GM21367 (cell line): ENCODE measurements around the gene TMEM178B.
"Not testable (repeated sequence)": the region's sequence is repeated elsewhere in the genome, so short reads cannot be mapped to it uniquely, and the experiment has no call there.

Source experiments
- ATAC-seq: cut with Tn5 transposase; IDR thresholded peaks from one replicate; pipeline ENCODE4 v1.9.1; 2021; ENCODE audit not compliant: unreplicated experiment

TMEM178B gene

DNA sequence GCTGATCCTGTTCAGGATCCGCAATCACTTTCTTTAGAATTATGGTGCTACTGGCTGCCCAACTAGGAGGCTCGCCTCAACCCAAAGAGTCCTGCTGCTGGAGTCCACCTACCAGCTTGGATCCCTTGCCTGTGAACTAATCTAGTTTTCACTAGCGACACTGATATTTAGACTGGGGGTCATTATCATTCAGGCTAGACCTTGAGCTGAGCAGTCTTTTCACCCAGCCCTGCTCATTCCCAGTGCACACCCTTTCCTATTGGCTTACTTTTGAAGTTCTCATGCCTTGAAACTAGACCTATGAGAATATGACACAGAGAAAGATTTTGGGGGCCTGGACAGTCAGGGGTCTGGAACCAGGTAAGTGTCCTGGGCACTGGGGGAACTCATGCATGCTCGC lies 107.9 kb downstream of the TMEM178B start:
- no peak for ATAC-seq

DNA sequence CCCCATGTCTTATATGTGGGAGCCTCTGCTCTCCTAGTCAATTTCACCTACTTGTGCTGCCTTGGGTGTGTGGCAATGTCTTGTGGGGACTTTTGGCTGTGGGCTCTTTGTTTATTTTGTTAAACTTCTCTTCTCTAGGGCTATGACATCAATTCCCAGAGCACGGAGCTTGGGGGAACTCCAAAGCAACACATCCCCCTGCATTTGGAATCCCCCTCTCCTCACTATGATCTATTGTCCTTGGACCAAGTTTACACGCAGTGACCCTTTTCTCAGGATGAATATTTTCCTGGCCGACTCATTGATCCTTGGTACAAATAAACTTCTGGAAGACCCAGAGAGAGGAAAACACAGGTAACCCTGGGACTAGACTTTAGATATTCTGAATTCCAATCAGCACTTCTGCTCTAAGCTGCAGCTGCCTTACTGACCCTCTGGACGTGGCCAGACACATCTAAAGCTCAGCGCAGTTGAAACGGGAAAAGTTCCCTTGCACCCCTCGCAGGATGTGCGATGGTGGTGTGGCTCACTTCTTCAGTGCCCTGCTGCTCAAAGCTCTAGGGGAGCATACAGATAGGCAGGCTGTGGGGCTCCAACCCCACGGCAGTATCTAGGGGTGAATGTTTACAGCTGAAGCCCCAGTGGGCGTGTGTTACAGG lies 110.8 kb downstream of the TMEM178B start:
- no peak for ATAC-seq

- ATAC-seq, result no peak
Observed at GRCh38 chr7:141185369-141185967, 111.6 kb downstream of the TMEM178B start.

GRCh38 chr7:141189231-141189630 lies 115.4 kb downstream of the TMEM178B start:
- no peak for ATAC-seq

DNA sequence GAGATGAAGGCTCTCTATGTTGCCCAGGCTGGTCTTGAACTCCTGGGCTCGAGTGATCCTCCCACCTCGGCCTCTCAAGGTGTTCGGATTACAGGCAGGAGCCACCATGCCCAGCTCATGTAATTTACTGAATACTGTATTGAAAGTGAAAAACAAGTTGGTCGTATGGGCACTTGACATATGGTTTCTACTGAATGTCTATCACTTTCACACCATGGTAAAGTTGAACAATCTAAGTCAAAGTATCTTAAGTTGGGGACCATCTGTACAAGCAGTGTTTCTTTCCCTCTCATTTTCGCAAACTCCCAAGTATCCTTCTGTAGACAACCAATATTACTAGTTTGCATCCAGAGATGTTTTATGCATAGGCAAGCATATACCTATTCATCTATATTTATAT lies 116.6 kb downstream of the TMEM178B start:
- ATAC-seq, result peak; percentile 42

DNA sequence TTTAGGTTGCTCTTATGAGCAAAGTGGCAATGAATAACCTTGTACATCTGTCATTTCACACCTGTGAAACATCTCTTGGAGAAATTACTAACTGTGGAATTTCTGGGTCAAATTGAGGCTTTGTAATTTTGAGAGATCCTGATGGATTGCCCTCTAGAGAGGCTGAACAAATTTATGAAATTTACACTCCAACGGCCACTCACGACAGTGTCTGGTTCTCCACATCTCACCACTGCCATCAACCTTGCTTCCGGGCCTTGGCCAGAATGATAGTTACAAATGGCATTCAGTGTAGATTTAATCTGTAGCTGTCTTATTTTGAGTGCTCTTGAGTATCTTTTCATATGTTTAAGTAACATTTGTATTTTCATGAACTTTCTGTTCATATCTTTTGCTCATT lies 117.4 kb downstream of the TMEM178B start:
- ATAC-seq, result no peak

- ATAC-seq, result no peak
Observed at GRCh38 chr7:141193066-141193465, 119.2 kb downstream of the TMEM178B start.

DNA sequence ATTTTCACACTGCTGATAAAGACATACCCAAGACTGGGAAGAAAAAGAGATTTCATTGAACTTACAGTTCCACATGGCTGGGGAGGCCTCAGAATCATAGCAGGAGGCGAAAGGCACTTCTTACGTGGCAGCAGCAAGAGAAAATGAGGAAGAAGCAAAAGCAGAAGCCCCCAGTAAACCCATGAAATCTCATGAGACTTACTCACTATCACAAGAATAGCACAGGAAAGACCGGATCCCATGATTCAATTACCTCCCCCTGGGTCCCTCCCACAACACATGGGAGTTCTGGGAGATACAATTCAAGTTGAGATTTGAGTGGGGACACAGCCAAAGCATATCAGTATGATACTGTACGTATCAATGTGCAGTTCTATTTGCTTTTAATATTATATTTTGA lies 121.9 kb downstream of the TMEM178B start:
- not testable (repeated sequence) for ATAC-seq

DNA sequence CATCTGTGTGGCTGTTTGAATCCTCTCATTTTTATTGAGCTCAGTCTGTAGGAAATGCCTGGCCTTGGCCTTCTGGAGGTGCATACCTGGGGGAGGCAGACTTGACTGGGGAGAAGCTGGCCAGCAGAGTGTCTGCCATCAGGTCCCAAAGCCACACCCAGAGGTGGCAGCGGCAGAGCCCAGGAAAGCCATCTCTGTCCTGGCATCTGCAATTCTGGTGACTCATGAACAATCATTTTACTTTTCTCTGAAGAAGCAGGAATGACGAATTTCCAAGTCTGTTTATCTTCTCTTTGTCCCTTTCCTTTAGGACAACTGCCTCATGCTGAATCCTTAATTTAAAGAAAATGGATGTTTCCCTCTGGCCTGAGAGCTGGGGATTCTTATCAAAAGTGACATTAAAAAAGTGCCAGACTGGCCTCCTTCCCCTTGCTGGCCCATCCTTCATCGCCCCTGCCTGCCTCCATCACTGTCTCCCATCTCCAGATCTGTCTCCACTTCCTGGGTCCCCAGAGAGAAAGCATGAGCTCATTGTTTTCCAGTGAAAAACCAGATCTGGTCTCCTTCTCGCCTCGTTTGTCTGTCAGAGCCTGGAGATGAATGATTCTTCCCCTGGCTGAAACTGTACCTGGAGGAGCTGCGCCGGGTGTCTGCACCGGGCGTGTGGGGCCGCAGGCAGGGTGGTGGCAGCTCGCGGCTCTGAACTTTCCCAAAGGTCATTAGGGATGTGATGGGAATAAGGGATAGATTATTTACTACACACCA lies 124.5 kb downstream of the TMEM178B start:
- no peak for ATAC-seq

- ATAC-seq, result no peak
Observed at GRCh38 chr7:141200191-141201108, 126.6 kb downstream of the TMEM178B start.

DNA sequence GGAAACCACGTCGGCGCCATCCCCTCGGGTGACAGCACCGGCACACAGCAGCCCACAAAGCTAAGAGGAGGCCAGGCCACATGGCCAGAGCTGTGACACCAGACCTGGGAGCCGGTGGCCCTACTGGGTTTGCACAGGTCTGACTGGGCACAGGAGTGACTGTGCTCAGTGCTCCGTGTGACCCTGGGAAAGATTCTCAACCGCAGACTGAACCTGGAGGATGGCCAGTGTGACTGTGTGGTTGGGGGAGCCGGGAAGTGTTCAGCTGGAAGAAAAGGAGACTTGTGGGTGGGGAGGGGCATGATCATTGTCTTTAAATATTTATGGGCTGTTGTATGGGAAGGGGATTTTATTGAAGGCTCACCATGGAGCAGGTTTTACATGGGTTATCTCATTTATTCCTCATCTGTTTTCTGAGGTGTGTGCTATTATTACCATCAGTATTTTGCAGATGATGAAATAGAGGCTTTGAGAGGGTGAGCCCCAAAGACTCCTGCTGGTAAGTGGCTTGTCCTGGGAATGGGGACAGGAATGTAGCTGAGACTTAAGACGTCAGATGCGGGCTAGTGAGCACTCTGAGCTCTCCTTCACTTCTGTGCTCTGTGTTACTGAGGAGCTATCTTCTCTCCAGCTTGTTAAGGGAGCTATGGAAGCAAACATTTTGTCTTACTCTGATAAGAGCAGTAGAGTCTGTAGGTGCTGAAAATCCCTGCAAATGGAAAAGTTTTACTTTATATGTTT lies 127.5 kb downstream of the TMEM178B start:
- no peak for ATAC-seq

- no peak for ATAC-seq
Observed at GRCh38 chr7:141202535-141202934, 128.7 kb downstream of the TMEM178B start.

GRCh38 chr7:141203177-141203576 lies 129.3 kb downstream of the TMEM178B start:
- ATAC-seq, result no peak

DNA sequence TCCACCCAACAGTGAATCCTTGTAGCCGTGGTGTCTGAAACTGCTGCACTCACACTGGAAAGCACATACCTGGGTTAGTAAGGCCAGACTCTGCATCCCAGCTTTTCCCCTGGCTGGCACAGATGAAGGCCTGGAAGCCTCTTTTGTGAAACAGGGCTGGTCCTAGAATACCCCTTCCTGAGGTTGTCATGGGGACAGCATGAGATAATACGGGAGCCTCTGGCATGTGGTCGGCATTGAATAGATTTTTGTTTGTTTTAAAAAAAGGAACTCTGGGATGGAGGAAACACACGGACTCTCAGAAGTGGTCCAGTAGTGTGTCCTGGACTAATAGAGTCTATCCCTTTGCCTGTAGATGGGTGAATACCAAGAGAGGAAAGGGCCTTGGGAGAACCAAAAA lies 129.7 kb downstream of the TMEM178B start:
- ATAC-seq, result no peak

- no peak for ATAC-seq
Observed at GRCh38 chr7:141207661-141208060, 133.8 kb downstream of the TMEM178B start.

GRCh38 chr7:141208539-141208938 lies 134.7 kb downstream of the TMEM178B start:
- ATAC-seq, result no peak

DNA sequence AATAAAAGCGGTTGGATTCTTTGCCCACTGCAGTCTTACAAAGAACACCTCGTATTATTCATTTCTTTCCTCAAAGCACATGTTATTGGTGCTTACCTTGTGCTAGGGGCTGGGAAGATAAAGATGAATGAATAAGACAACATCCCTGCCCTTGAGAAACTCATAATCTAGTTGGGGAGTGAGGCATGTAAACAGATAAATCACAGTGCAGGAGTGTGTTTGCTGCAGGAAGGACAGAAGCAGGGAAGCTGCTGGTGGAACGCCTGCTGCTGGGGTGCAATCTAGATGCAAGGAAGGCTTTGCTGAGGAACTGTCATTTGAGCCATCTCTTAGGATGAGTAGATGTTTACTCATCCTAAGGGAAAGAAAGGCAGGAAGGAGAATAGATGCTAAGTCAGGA lies 135.6 kb downstream of the TMEM178B start:
- ATAC-seq, result no peak

- no peak for ATAC-seq
Observed at GRCh38 chr7:141210862-141211261, 137.0 kb downstream of the TMEM178B start.

GRCh38 chr7:141213226-141213625 lies 139.4 kb downstream of the TMEM178B start:
- no peak for ATAC-seq

- ATAC-seq, result no peak
Observed at GRCh38 chr7:141217938-141218337, 144.1 kb downstream of the TMEM178B start.
